Esophagus muscularis mucosa (tissue), 4 donors: ENCODE measurements around the gene MAP3K4. TPM values are rescaled to one million over a fixed set of nuclear protein-coding genes. Genes with fewer than 3 reads are reported as not detected.

Experiments used
- DNase-seq: peaks from one replicate; pipeline ENCODE4 v3.0.0-alpha.2; 2017; ENCODE audit errors: extremely low spot score
- H3K27ac ChIP-seq, 4 donors: fragments of 200-600 bp; sonication (generic); replicated peaks in 1 of 4; 1 replicate in 3 of 4; 2 replicates in 1 of 4; pipeline ENCODE4 v1.5.1; 2016 to 2019; ENCODE audit warnings: mild to moderate bottlenecking in 1 of 4
- H3K27me3 ChIP-seq, 4 donors: fragments of 200-600 bp; sonication (generic); one replicate each; pipeline versions ENCODE4 v1.5.1 to v1.6.0; 2016 to 2019
- H3K36me3 ChIP-seq, 4 donors: fragments of 200-600 bp; sonication (generic); one replicate each; pipeline ENCODE4 v1.5.1; 2016 to 2019
- H3K4me1 ChIP-seq, 4 donors: fragments of 200-600 bp; sonication (generic); one replicate each; pipeline ENCODE4 v1.5.1; 2016 to 2019
- H3K4me3 ChIP-seq, 4 donors: fragments of 200-600 bp; sonication (generic); 1 replicate in 2 of 4; 2 replicates in 2 of 4; pipeline ENCODE4 v1.5.1; 2016 to 2019; ENCODE audit warnings: mild to moderate bottlenecking in 4 of 4, moderate library complexity in 1 of 4
- H3K9me3 ChIP-seq, 4 donors: fragments of 200-600 bp; sonication (generic); 1 replicate in 3 of 4; 2 replicates in 1 of 4; pipeline ENCODE4 v1.5.1; 2016 to 2019
- EP300 ChIP-seq: sonication (generic); formaldehyde crosslinking; IDR thresholded peaks from one replicate; pipeline ENCODE4 v1.6.1; 2017; ENCODE audit warnings: antibody characterized with exemption
- POLR2A ChIP-seq: fragments of 450-650 bp; IDR thresholded peaks from one replicate; pipeline ENCODE4 v1.6.1; 2017; ENCODE audit warnings: antibody characterized with exemption, moderate library complexity, mild to moderate bottlenecking, low read depth
- POLR2AphosphoS5 ChIP-seq, 2 donors: sonication (generic); formaldehyde crosslinking; IDR thresholded peaks; one replicate each; pipeline ENCODE4 v1.6.1; 2017; ENCODE audit warnings: antibody characterized with exemption in 2 of 2
- WGBS: methylation state at CpG from one replicate; pipeline ENCODE4 v1.1.5; 2018; 5-methylcytosine and 5-hydroxymethylcytosine counted together
- intact Hi-C: fragments of 100-400 bp; cut with DNase I; formaldehyde crosslinking; loops from one replicate; pipeline ENCODE4 v1.15.1; 2023
- total RNA-seq, 4 donors: library from RNA; depleted of rRNA; stranded (reverse); fragments of >200 nt; gene quantifications; one replicate each; pipeline versions ENCODE4 v1.1.0 to v1.2.1, GENCODE V29; 2016
- TF ChIP-seq, protein P1 (sequence below), 3 experiments: fragments of 200-600 bp in 2 of 3; fragments of 450-650 bp in 1 of 3; sonication (generic) in 2 of 3; IDR thresholded peaks; one replicate each; pipeline ENCODE4 v1.5.1; 2017 to 2019; ENCODE audit warnings: antibody characterized with exemption in 3 of 3, mild to moderate bottlenecking in 2 of 3, moderate library complexity in 1 of 3

The MAP3K4 gene
- total RNA-seq, 4 donors from 2014 or later: 17.9 to 22.8 (median 21.5) TPM

DNA sequence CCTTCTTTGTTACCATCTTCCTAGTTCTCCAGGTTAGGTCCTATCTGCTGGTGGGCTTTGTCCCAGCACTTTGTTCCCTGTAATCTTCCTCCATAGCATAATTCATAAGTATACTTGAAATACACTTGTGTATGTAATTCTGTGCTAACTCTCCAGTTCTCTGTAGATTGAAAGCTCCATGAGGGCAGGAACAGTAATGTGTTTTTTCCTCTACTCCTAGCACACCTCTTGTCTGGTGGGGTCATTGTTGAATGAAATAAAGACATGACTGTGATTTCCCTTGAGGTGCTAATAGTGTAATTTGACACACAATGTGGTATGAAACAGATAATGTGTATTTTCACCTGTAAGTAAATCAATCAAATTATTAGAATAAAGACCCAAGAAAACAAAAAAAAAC lies 30.0 kb downstream of the MAP3K4 start:
- H3K27ac ChIP-seq: no peak overlapping the region
- TF ChIP-seq POLR2AphosphoS5 (IDR thresholded peaks at IDR 0.05): no peak
- TF ChIP-seq, protein P1, sequence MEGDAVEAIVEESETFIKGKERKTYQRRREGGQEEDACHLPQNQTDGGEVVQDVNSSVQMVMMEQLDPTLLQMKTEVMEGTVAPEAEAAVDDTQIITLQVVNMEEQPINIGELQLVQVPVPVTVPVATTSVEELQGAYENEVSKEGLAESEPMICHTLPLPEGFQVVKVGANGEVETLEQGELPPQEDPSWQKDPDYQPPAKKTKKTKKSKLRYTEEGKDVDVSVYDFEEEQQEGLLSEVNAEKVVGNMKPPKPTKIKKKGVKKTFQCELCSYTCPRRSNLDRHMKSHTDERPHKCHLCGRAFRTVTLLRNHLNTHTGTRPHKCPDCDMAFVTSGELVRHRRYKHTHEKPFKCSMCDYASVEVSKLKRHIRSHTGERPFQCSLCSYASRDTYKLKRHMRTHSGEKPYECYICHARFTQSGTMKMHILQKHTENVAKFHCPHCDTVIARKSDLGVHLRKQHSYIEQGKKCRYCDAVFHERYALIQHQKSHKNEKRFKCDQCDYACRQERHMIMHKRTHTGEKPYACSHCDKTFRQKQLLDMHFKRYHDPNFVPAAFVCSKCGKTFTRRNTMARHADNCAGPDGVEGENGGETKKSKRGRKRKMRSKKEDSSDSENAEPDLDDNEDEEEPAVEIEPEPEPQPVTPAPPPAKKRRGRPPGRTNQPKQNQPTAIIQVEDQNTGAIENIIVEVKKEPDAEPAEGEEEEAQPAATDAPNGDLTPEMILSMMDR (IDR thresholded peaks at IDR 0.05): no peak
- TF ChIP-seq EP300: no peak
- peaks cover 0 to 14% (median 5%) of the 10 kb centered on the region in 4 donors for H3K4me1 ChIP-seq
- H3K27me3 ChIP-seq: no peaks in the 10 kb centered on the region
- H3K9me3 ChIP-seq: no peaks in the 10 kb centered on the region
- intact Hi-C loops: no loop called here
- no peak for DNase-seq
- H3K36me3 ChIP-seq: no peaks in the 10 kb centered on the region
- no peak overlapping the region for H3K4me3 ChIP-seq

DNA sequence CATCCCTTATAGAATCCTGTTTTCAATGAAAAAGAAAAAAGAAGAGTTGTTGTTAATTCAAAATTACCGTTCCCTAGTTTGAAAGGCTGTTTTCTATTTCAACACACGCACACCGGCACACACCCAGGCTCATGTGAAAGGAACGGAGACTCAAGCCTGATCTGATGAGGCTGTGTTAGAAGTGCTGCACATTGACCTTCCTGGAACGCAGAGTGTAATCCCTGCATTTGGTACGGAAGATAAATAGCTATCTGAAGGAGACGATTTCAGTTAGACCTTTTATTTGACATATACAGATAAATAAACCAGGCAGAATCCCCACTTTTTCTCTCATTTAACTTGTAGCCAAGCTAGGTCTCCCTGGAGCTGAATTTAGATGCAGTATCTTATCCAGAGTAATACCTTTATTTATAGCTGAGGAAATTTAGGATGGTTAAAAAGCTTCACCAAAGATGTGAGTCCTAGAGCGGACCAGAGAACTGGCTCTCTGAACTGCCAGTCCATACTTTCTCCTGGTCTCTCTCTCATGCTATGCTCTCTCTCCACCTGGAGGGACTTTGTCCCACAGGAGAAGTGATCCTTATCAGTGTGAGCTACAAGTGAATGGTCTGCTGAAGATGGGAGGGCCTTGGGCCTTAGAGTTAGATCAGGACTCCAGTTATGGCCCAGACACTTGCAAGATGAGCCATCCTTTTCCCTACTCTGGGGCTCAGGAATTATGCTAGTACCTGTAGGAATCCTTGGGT lies 30.6 kb downstream of the MAP3K4 start:
- Histone ChIP-seq H3K4me1 (peaks cover 0 to 14% (median 5%) of the 10 kb centered on the region in 4 donors), H3K36me3 (no peaks in the 10 kb centered on the region), H3K9me3 (no peaks in the 10 kb centered on the region), H3K4me3 (no peak overlapping the region), H3K27ac (no peak overlapping the region), H3K27me3 (no peaks in the 10 kb centered on the region)
- TF ChIP-seq EP300: no peak
- TF ChIP-seq POLR2A: no peak
- no peak for TF ChIP-seq POLR2AphosphoS5 (IDR thresholded peaks at IDR 0.05)
- TF ChIP-seq, protein P1 (IDR thresholded peaks at IDR 0.05): no peak
- intact Hi-C loops: no loop called here
- no peak for DNase-seq
- WGBS: 59% methylated on average over 8 of the region's 8 CpGs

DNA sequence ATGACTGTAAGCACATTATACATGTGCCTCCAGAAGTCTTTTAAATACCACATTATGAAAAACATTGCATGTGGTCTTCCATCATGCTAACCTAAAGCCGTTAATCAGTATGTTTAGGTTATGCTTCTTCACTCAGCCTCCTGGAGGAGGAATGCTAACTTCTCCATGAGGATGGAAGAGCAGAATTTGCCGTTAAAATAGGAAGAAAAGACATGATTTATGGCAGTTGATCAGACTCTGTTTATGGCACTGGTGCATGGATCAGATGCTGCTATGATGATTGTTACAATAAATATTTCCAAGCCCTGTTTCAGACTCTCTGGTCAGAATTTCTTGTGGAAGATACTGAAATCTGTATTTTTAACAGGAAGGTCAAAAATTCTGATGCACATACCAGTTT lies 31.7 kb downstream of the MAP3K4 start:
- whole genome bisulfite sequencing: 79% methylated on average over 2 of the region's 2 CpGs
- Histone ChIP-seq H3K4me3 (no peak overlapping the region), H3K36me3 (no peaks in the 10 kb centered on the region), H3K9me3 (no peaks in the 10 kb centered on the region), H3K4me1 (peaks cover under 1 to 15% (median 6%) of the 10 kb centered on the region in 4 donors), H3K27ac (no peak overlapping the region), H3K27me3 (no peaks in the 10 kb centered on the region)
- no peak for DNase-seq
- intact Hi-C loops: no loop called here
- TF ChIP-seq POLR2A (no peak), EP300 (no peak), POLR2AphosphoS5 (IDR thresholded peaks at IDR 0.05) (no peak)
- TF ChIP-seq, protein P1 (IDR thresholded peaks at IDR 0.05): no peak

DNA sequence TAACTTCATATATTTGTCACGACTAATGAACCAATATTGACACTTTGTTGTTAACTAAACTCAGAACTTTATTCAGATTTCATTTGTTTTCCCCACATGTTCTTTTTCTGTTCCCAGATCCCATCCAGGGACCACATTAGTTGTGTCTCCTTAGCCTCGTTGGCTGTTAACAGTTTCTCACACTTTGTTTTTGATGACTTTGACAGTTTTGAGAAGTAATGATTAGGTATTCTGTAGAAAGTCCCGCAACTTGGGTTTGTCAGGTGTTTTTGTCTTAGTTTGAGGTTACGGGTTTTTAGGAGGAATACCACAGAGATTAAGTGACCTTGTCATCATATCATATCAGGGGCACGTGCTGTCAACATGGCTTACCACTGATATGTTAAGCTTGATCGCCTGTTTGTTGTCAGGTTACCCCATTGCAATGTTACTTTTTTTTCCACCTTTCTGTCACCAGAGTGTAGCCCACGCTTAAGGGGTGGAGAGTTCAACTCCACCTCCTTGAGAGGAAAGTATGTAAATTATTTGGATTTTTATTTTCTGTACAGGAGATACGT lies 32.9 kb downstream of the MAP3K4 start:
- TF ChIP-seq POLR2AphosphoS5 (IDR thresholded peaks at IDR 0.05): no peak
- no peak for TF ChIP-seq POLR2A
- TF ChIP-seq, protein P1 (IDR thresholded peaks at IDR 0.05): no peak
- no peak for TF ChIP-seq EP300
- Histone ChIP-seq H3K4me1 (peaks cover 0 to 22% (median 11%) of the 10 kb centered on the region in 4 donors), H3K27ac (no peak overlapping the region), H3K4me3 (no peak overlapping the region), H3K27me3 (no peaks in the 10 kb centered on the region), H3K9me3 (no peaks in the 10 kb centered on the region), H3K36me3 (no peaks in the 10 kb centered on the region)
- intact Hi-C loops: no loop called here
- DNase-seq: no peak
- 95% methylated on average over 8 of the region's 8 CpGs for WGBS

DNA sequence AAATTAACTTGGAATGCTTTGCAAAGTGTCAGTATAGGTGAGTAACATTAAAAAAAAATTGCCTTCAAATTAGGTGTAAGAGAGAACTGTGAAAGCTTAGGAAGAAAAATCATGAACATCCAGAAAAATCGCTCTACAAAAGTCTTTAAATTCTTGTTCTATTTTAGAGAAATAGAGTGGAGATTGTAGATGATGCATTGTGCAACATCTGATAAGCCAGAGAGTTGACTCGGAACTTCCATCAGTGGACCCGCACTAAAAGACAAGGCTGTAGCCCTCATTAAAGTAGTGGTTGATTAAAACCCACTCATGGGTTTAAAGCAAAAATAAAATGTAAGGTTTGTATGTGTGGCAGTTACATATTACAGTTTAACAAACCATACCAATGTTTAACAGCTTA lies 35.8 kb downstream of the MAP3K4 start:
- Histone ChIP-seq H3K4me1 (peaks cover 0 to 31% (median 18%) of the 10 kb centered on the region in 4 donors), H3K36me3 (no peaks in the 10 kb centered on the region), H3K4me3 (no peak overlapping the region), H3K9me3 (no peaks in the 10 kb centered on the region), H3K27me3 (no peaks in the 10 kb centered on the region), H3K27ac (no peak overlapping the region)
- intact Hi-C loops: no loop called here
- DNase-seq: no peak
- TF ChIP-seq POLR2A: no peak
- no peak for TF ChIP-seq POLR2AphosphoS5 (IDR thresholded peaks at IDR 0.05)
- no peak for TF ChIP-seq EP300
- TF ChIP-seq, protein P1 (IDR thresholded peaks at IDR 0.05): no peak
- WGBS: 95% methylated on average over 3 of the region's 3 CpGs
